ENCODE measurements around the gene SSBP4. TPM values are rescaled to one million over a fixed set of nuclear protein-coding genes. Genes with fewer than 3 reads are reported as not detected.

Gene SSBP4
- polyA plus RNA-seq, 2 of the 4 experiments (the other 2 are of a cell fraction), result 6.9 to 43.2 TPM

GRCh38 chr19:18435842-18436670, 16.9 kb downstream of the SSBP4 start:
- CTCF ChIA-PET, result interaction anchor here (1.4 to 1.7 kb wide), 4 partner anchors 15 to 26 kb away, joined by 3 to 8 read pairs (median 4); partner anchors contain the start of gene SSBP4
- WGBS (ENCODE audit: missing lambda C conversion rate), result 95% methylated on average over 31 of the region's 46 CpGs

GRCh38 chr19:18436671-18437490, 17.7 kb downstream of the SSBP4 start:
- POLR2A ChIA-PET, result interaction anchor here (0.6 kb wide), 1 partner anchor 111 kb away, joined by 4 read pairs; no protein-coding TSS in a partner anchor
- TF ChIP-seq MAX (IDR thresholded peaks at IDR 0.05) (peak; percentile 55; the same call in 1 of the 2 replicates), USF2 (IDR thresholded peaks at IDR 0.05) (no peak)
- FAIRE-seq (no peak), DNase-seq (ENCODE audit: low read depth in 1 of 2, low spot score in 1 of 2) (peak; percentile 80 to 91), ATAC-seq (peak; percentile 30 to 71)
- H3K27ac ChIP-seq, result peak overlapping the region; percentile 82 to 96
- CTCF ChIA-PET, result no interaction called here
- peak overlapping the region; percentile 98 for H3K4me2 ChIP-seq
- no peaks in the 10 kb centered on the region for H3K9me3 ChIP-seq
- H3K4me3 ChIP-seq, result peak overlapping the region; percentile 76
- peaks cover 30% of the 10 kb centered on the region for H3K4me1 ChIP-seq
- WGBS (ENCODE audit: missing lambda C conversion rate), result 95% methylated on average over 22 of the region's 67 CpGs

More at GRCh38 chr19:18435842-18436670, 16.9 kb downstream of the SSBP4 start:
- Histone ChIP-seq H3K27ac (peak overlapping the region in 1 of 2 experiments; percentile 96; a peak in 3 of 6 replicates), H3K9me3 (no peaks in the 10 kb centered on the region), H3K4me2 (peak overlapping the region; percentile 98; the same call in 2 of the 3 replicates), H3K4me1 (peaks cover 29% of the 10 kb centered on the region), H3K4me3 (no peak overlapping the region; the same call in 2 of the 3 replicates)
- POLR2A ChIA-PET, result no interaction called here
- no peak for DNase-seq (ENCODE audit: low read depth in 1 of 2, low spot score in 1 of 2)
- no peak for FAIRE-seq
- no peak for TF ChIP-seq ZFP36 (IDR thresholded peaks at IDR 0.05; ENCODE audit: borderline replicate concordance, partially characterized antibody)
- TF ChIP-seq SREBF2 (IDR thresholded peaks at IDR 0.05), result no peak
- TF ChIP-seq HMGXB4 (CRISPR knock-in tag; IDR thresholded peaks at IDR 0.05; ENCODE audit: borderline replicate concordance), result no peak
- TF ChIP-seq ZNF302 (CRISPR knock-in tag; IDR thresholded peaks at IDR 0.05), result no peak
- TF ChIP-seq MAX (IDR thresholded peaks at IDR 0.05), result no peak
- TF ChIP-seq MYC (IDR thresholded peaks at IDR 0.05; ENCODE audit: borderline replicate concordance, low read length), result no peak
- no peak for TF ChIP-seq MAZ (IDR thresholded peaks at IDR 0.05; ENCODE audit: borderline replicate concordance, low read depth, low read length)
- TF ChIP-seq HES2 (IDR thresholded peaks at IDR 0.05), result no peak
- TF ChIP-seq FOSB (CRISPR knock-in tag; IDR thresholded peaks at IDR 0.05), result no peak
- TF ChIP-seq TP53 (CRISPR knock-in tag; IDR thresholded peaks at IDR 0.05), result no peak
- no peak for TF ChIP-seq USF2 (IDR thresholded peaks at IDR 0.05)
- no peak for TF ChIP-seq CHD4 (IDR thresholded peaks at IDR 0.05; ENCODE audit: borderline replicate concordance)
- no peak for TF ChIP-seq MAFK (IDR thresholded peaks at IDR 0.05; ENCODE audit: partially characterized antibody)
- no peak for TF ChIP-seq PHF8 (IDR thresholded peaks at IDR 0.05; ENCODE audit: borderline replicate concordance, low read depth)
- TF ChIP-seq NR3C1 (IDR thresholded peaks at IDR 0.05), result no peak
- no peak for TF ChIP-seq NPAS2 (CRISPR knock-in tag; IDR thresholded peaks at IDR 0.05; ENCODE audit: borderline replicate concordance)
- TF ChIP-seq FOSL2 (IDR thresholded peaks at IDR 0.05), result no peak
- TF ChIP-seq FOSL2 (CRISPR knock-in tag; IDR thresholded peaks at IDR 0.05), result no peak
- no peak for TF ChIP-seq EHMT2 (IDR thresholded peaks at IDR 0.05; ENCODE audit: low read depth)
- TF ChIP-seq PBX3 (IDR thresholded peaks at IDR 0.05), result no peak
- TF ChIP-seq RNF2 (IDR thresholded peaks at IDR 0.05; ENCODE audit: borderline replicate concordance, low read depth), result no peak
- no peak for ATAC-seq
